CD4-positive, alpha-beta T cell (primary cell): ENCODE measurements around the gene SOCS6. TPM values are rescaled to one million over a fixed set of nuclear protein-coding genes. Genes with fewer than 3 reads are reported as not detected.

Source experiments
- ATAC-seq: fragments of 200-7000 bp; cut with Tn5 transposase; one replicate; pipeline ENCODE4 v1.10.0; 2022; ENCODE audit warnings: mild to moderate bottlenecking; ENCODE audit not compliant: poor library complexity
- CTCF ChIA-PET: fragments of 350-600 bp; sonication (Branson Sonifier 250); formaldehyde crosslinking; loops from one replicate; lab custom pipeline; 2021; ENCODE audit warnings: antibody characterized with exemption, inconsistent platforms; lab: Charles Lee
- POLR2A ChIA-PET: fragments of 350-600 bp; sonication (Branson Sonifier 250); formaldehyde crosslinking; loops from one replicate; lab custom pipeline; 2021; ENCODE audit warnings: antibody characterized with exemption, inconsistent platforms; lab: Charles Lee
- DNase-seq, 14 experiments: peaks; one replicate each; pipeline ENCODE4 v3.0.0-alpha.2; 2013 to 2020; ENCODE audit warnings: mixed read lengths in 2 of 14
- H3K27ac ChIP-seq, 2 donors: one replicate each; pipeline versions ENCODE4 v1.5.1 to v1.7.0; 2013; ENCODE audit warnings: low read length in 2 of 2, low read depth in 1 of 2, mild to moderate bottlenecking in 1 of 2
- H3K27me3 ChIP-seq, 2 experiments: 1 replicate in 1 of 2; 2 replicates in 1 of 2; pipeline versions ENCODE4 v1.6.1 to v1.7.0; 2013; ENCODE audit warnings: low read length in 2 of 2, control low read depth in 1 of 2, mild to moderate bottlenecking in 1 of 2, moderate library complexity in 1 of 2; ENCODE audit not compliant: insufficient read depth in 2 of 2, control insufficient read depth in 1 of 2
- H3K36me3 ChIP-seq: one replicate; pipeline ENCODE4 v1.6.1; 2013; ENCODE audit warnings: low read length, control low read depth; ENCODE audit not compliant: insufficient read depth
- H3K4me1 ChIP-seq: one replicate; pipeline ENCODE4 v1.6.1; 2013; ENCODE audit warnings: low read length, control low read depth; ENCODE audit not compliant: insufficient read depth
- H3K4me3 ChIP-seq: one replicate; pipeline ENCODE4 v1.5.1; 2013; ENCODE audit warnings: mild to moderate bottlenecking, low read length, moderate library complexity
- H3K9me3 ChIP-seq, 2 experiments: 1 replicate in 1 of 2; 2 replicates in 1 of 2; pipeline versions ENCODE4 v1.6.1 to v1.7.0; 2013; ENCODE audit warnings: low read length in 2 of 2, mild to moderate bottlenecking in 2 of 2, control low read depth in 1 of 2, moderate library complexity in 1 of 2; ENCODE audit not compliant: control insufficient read depth in 1 of 2, insufficient read depth in 1 of 2
- H3K27ac Mint-ChIP-seq: one replicate; pipeline ENCODE4 v1.8.0; 2020; ENCODE audit warnings: mixed read lengths
- H3K27me3 Mint-ChIP-seq: one replicate; pipeline ENCODE4 v1.8.0; 2021; ENCODE audit warnings: mixed read lengths
- H3K36me3 Mint-ChIP-seq: one replicate; pipeline ENCODE4 v1.8.0; 2021; ENCODE audit warnings: low read depth, mixed read lengths
- H3K4me1 Mint-ChIP-seq: one replicate; pipeline ENCODE4 v1.8.0; 2021; ENCODE audit warnings: low read depth, mixed read lengths
- H3K4me3 Mint-ChIP-seq: one replicate; pipeline ENCODE4 v1.8.0; 2020; ENCODE audit warnings: mild to moderate bottlenecking, mixed read lengths
- H3K9me3 Mint-ChIP-seq: one replicate; pipeline ENCODE4 v1.8.0; 2020; ENCODE audit warnings: mixed read lengths
- intact Hi-C, 2 experiments: fragments of 100-400 bp; cut with DNase I in 1 of 2; cut with micrococcal nuclease in 1 of 2; formaldehyde crosslinking; loops; one replicate each; pipeline versions ENCODE4 v1.15.1 to v1.9.0; 2023 to 2025; cut with DNase I, micrococcal nuclease
- total RNA-seq, 174 experiments: library from RNA in 2 of 174; stranded (reverse) in 2 of 174; gene quantifications; one replicate each; pipeline ENCODE4 v1.2.3 and lab custom pipeline; 2021 to 2026
- TF ChIP-seq, protein P1 (sequence below): fragments of 200-600 bp; IDR thresholded peaks from one replicate; pipeline ENCODE4 v1.8.0; 2022; ENCODE audit warnings: antibody characterized with exemption, mild to moderate bottlenecking

The SOCS6 gene
- total RNA-seq, 2 experiments from 2014 or later = 1.8 to 2.5 TPM

DNA sequence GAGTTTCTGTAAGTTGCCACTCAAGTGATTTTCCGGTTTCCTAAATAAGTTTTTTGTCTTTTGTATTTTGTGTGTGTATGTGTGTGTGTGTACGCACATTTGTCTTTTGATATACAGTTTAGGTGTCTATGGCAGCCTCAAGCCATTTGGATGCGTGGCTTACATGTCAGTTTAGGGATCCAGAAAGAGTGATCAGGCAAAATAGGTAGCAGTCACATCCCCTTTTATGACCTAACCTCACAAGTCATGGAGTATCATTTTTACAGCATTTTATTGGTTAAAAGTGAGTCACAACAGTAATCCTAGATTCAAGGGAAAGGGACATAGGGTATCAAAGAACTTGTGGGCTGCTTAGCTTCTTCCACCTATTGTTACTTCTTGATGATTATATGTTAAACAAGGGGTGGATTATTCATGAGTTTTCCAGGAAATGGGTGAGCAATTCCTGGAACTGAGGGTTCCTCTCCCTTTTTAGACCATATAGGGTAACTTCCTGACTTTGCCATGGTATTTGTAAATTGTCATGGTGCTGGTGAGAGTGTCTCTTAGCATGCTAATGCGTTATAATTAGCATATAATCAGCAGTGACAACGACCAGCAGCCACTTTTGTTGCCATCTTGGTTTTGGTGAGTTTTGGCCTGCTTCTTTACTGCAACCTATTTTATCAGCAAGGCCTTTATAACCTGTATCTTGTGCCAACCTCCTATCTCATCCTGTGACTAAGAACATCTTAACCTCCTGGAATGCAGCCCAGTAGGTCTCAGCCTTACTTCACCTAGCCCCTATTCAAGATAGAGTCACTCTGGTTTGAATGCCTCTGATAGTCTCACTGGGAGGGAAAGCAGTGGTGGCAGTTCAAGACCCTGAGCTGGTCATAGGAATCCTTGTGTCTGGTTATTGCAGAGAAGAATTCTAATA, 8.6 kb upstream of the SOCS6 start:
- CTCF ChIA-PET = no interaction called here
- DNase-seq (no peak), ATAC-seq (no peak)
- Histone ChIP-seq H3K9me3 (peaks cover 0 to 3% of the 10 kb centered on the region in 2 experiments), H3K36me3 (no peaks in the 10 kb centered on the region), H3K4me1 (no peaks in the 10 kb centered on the region), H3K27me3 (peaks cover 2 to 4% of the 10 kb centered on the region in 2 experiments), H3K4me3 (no peak overlapping the region), H3K27ac (no peak overlapping the region)
- H3K4me1 Mint-ChIP-seq = no peaks in the 10 kb centered on the region
- no peaks in the 10 kb centered on the region for H3K36me3 Mint-ChIP-seq
- POLR2A ChIA-PET = no interaction called here
- no peak overlapping the region for H3K27ac Mint-ChIP-seq
- peaks cover 9% of the 10 kb centered on the region for H3K27me3 Mint-ChIP-seq
- intact Hi-C loops = no loop called here
- H3K4me3 Mint-ChIP-seq = no peak overlapping the region
- TF ChIP-seq, protein P1, sequence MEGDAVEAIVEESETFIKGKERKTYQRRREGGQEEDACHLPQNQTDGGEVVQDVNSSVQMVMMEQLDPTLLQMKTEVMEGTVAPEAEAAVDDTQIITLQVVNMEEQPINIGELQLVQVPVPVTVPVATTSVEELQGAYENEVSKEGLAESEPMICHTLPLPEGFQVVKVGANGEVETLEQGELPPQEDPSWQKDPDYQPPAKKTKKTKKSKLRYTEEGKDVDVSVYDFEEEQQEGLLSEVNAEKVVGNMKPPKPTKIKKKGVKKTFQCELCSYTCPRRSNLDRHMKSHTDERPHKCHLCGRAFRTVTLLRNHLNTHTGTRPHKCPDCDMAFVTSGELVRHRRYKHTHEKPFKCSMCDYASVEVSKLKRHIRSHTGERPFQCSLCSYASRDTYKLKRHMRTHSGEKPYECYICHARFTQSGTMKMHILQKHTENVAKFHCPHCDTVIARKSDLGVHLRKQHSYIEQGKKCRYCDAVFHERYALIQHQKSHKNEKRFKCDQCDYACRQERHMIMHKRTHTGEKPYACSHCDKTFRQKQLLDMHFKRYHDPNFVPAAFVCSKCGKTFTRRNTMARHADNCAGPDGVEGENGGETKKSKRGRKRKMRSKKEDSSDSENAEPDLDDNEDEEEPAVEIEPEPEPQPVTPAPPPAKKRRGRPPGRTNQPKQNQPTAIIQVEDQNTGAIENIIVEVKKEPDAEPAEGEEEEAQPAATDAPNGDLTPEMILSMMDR = no peak
- H3K9me3 Mint-ChIP-seq = peaks cover 4% of the 10 kb centered on the region

- no peak overlapping the region for H3K27ac ChIP-seq
- CTCF ChIA-PET = no interaction called here
Measured at GRCh38 chr18:70284976-70285620, 3.7 kb upstream of the SOCS6 start.

DNA sequence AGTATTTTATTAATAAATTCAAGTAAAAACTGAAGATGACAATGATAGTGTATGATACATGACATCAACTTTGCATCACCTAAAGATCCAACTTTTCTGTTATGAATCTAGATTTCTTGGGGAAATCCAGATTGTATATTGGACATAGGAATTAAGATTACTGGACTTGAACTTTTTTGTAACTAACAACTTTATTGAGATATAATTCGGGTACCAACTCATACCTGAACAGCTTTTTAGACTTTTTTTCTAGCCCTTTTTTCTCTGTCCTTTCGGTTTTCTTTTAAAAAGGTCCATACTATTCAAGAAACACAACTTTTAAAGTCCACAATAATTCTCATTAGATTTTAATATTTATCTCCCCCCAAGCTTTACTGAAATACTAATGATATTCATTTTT, 1.1 kb upstream of the SOCS6 start:
- peaks cover 12% of the 10 kb centered on the region for H3K4me1 Mint-ChIP-seq

More at GRCh38 chr18:70284976-70285620, 3.7 kb upstream of the SOCS6 start:
- Histone ChIP-seq H3K4me3 (no peak overlapping the region), H3K4me1 (peaks cover 9% of the 10 kb centered on the region), H3K9me3 (peaks cover 0 to 3% of the 10 kb centered on the region in 2 experiments), H3K27me3 (peaks cover 6 to 9% of the 10 kb centered on the region in 2 experiments), H3K36me3 (no peaks in the 10 kb centered on the region)
- POLR2A ChIA-PET = no interaction called here
- H3K4me1 Mint-ChIP-seq = peaks cover 5% of the 10 kb centered on the region
- TF ChIP-seq, protein P1 = no peak
- H3K9me3 Mint-ChIP-seq = peaks cover 4% of the 10 kb centered on the region
- peaks cover 10% of the 10 kb centered on the region for H3K27me3 Mint-ChIP-seq
- DNase-seq (peak in 3 of 14 experiments; percentile 7 to 30 (median 17)), ATAC-seq (no peak)
- H3K36me3 Mint-ChIP-seq = no peaks in the 10 kb centered on the region
- no peak overlapping the region for H3K4me3 Mint-ChIP-seq
- H3K27ac Mint-ChIP-seq = no peak overlapping the region
- intact Hi-C loops = no loop called here

More for the DNA sequence above, 1.1 kb upstream of the SOCS6 start:
- peaks cover 18% of the 10 kb centered on the region for H3K4me1 ChIP-seq
- TF ChIP-seq, protein P1 = no peak
- peaks cover 6 to 19% of the 10 kb centered on the region in 2 experiments for H3K27me3 ChIP-seq
- Mint-ChIP-seq H3K4me3 (peak overlapping the region; percentile 59), H3K9me3 (peaks cover 3% of the 10 kb centered on the region), H3K27ac (no peak overlapping the region), H3K27me3 (peaks cover 30% of the 10 kb centered on the region), H3K36me3 (no peaks in the 10 kb centered on the region)
- intact Hi-C loops = no loop called here
- no peaks in the 10 kb centered on the region for H3K36me3 ChIP-seq
- DNase-seq = no peak
- POLR2A ChIA-PET = no interaction called here
- no peak overlapping the region for H3K27ac ChIP-seq
- CTCF ChIA-PET = no interaction called here
- no peak for ATAC-seq
- H3K9me3 ChIP-seq = no peaks in the 10 kb centered on the region
- no peak overlapping the region for H3K4me3 ChIP-seq
